Measurements from ENCODE around the gene FEZF1.

DNA sequence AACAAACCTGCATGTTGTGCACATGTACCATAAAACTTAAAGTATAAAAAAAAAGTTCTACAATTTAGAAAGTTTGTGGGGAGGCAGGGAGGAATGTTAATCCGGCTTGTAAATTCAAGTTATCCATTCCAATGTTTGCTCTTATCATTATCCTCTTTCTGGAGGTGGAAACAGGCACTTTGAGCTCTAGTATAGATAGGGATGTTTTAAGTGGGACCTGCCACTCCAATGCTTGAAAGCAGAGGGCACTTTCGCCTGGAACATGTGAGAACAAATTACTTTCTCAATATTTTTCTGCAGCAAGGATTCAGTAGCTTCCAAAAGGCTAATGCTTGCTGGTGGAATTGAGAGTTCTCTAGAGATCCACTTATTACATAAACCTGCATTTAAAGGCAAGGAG, 45.6 kb downstream of the FEZF1 start:
- TF ChIP-seq POLR2A (IDR thresholded peaks at IDR 0.05; ENCODE audit: low read depth, low read length) = no peak
- TF ChIP-seq SPI1 (IDR thresholded peaks at IDR 0.05; ENCODE audit: low read depth, low read length) = no peak
- no peak for TF ChIP-seq POLR2AphosphoS5 (IDR thresholded peaks at IDR 0.05; ENCODE audit: low read depth, low read length)
